DND-41 (cell line): ENCODE data around the gene FTO.

Experiments used
- CTCF ChIP-seq: IDR thresholded peaks from 2 replicates; pipeline ENCODE4 v1.5.1; 2012; ENCODE audit warnings: borderline replicate concordance, low read length, moderate library complexity, mild to moderate bottlenecking; ENCODE audit not compliant: poor library complexity, severe bottlenecking; ENCODE audit errors: extremely low read depth
- EZH2 ChIP-seq: IDR thresholded peaks from 3 replicates; pipeline ENCODE4 v1.6.1; 2012; ENCODE audit warnings: borderline replicate concordance, low read depth, mild to moderate bottlenecking, moderate library complexity, low read length, inconsistent platforms; ENCODE audit not compliant: severe bottlenecking

DNA sequence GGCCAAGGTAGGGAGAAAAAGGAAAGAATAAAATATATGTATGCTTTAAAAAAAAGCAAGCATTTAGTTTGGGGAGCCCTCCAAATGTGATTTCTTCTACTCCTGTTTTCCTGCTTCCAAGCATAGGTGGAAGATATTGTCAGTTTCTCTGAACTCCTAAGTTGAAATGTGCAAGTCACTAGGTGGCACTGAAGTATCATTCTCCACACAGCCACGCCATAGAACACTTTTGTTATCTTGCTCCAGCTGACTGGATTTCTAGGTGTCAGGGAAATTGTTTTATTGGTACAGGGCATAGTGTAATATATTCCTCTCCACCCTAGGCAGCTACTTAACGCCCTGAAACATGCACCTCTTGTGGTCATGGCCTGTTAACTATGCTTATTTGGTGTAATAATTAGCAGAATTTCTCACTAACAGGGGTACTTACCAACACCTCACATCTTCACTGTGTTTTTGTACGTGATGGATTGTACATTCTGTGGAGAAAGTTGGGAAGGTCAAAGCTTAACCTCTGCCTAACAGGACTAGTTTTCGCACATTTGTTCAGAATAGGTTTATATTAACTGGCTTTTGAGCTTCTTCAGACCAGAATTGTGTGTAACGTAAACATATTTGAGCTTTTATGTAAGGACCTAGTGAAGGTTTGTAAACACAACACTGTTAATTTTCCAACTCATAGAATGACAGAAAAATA lies 69.3 kb downstream of the FTO start:
- TF ChIP-seq CTCF: peak; percentile 85
- no peak for TF ChIP-seq EZH2
